Gastrocnemius medialis (tissue), 4 donors: Measurements from ENCODE around the gene LBHD1. TPM values are rescaled to one million over a fixed set of nuclear protein-coding genes. Genes with fewer than 3 reads are reported as not detected.
"Not testable (repeated sequence)": the region's sequence is repeated elsewhere in the genome, so short reads cannot be mapped to it uniquely, and the experiment has no call there.

Experiments used
- ATAC-seq, 2 donors: fragments of 150-250 bp; one replicate each; pipeline ENCODE4 v1.9.1; 2016
- DNase-seq, 2 donors: peaks; one replicate each; pipeline ENCODE4 v3.0.0-alpha.2; 2019
- H3K27ac ChIP-seq, 4 donors: fragments of 200-600 bp; sonication (generic); 1 replicate in 1 of 4; 2 replicates in 3 of 4; pipeline ENCODE4 v1.5.1; 2016 to 2018; ENCODE audit warnings: mild to moderate bottlenecking in 2 of 4, moderate library complexity in 1 of 4
- H3K27me3 ChIP-seq, 3 donors: fragments of 200-600 bp; sonication (generic) in 2 of 3; 1 replicate in 1 of 3; 2 replicates in 2 of 3; pipeline versions ENCODE4 v1.5.1 to v1.6.0; 2016 to 2019; ENCODE audit warnings: mild to moderate bottlenecking in 1 of 3, moderate library complexity in 1 of 3
- H3K36me3 ChIP-seq, 2 donors: fragments of 200-600 bp; sonication (generic) in 1 of 2; one replicate each; pipeline ENCODE4 v1.5.1; 2017 to 2018
- H3K4me1 ChIP-seq, 2 donors: fragments of 200-600 bp; sonication (generic) in 1 of 2; one replicate each; pipeline ENCODE4 v1.5.1; 2016 to 2017; ENCODE audit warnings: mild to moderate bottlenecking in 2 of 2
- H3K4me3 ChIP-seq, 4 donors: fragments of 200-600 bp; sonication (generic) in 3 of 4; 1 replicate in 1 of 4; 2 replicates in 3 of 4; pipeline ENCODE4 v1.5.1; 2016 to 2019; ENCODE audit warnings: mild to moderate bottlenecking in 2 of 4
- H3K9me3 ChIP-seq, 3 donors: fragments of 200-600 bp; sonication (generic) in 2 of 3; 1 replicate in 1 of 3; 2 replicates in 2 of 3; pipeline ENCODE4 v1.5.1; 2016 to 2019
- CTCF ChIP-seq, 5 experiments: fragments of 450-650 bp in 3 of 5; fragments of 200-600 bp in 2 of 5; sonication (generic) in 2 of 5; IDR thresholded peaks in 4 of 5; conservative IDR thresholded peaks in 1 of 5; 1 replicate in 4 of 5; 2 replicates in 1 of 5; pipeline ENCODE4 v1.5.1; 2016 to 2019; ENCODE audit warnings: antibody characterized with exemption in 5 of 5, mild to moderate bottlenecking in 3 of 5, moderate library complexity in 3 of 5
- POLR2A ChIP-seq, 2 donors: fragments of 450-650 bp; IDR thresholded peaks; one replicate each; pipeline ENCODE4 v1.6.1; 2017; ENCODE audit warnings: antibody characterized with exemption in 2 of 2, mild to moderate bottlenecking in 2 of 2, moderate library complexity in 2 of 2
- in situ Hi-C, 4 donors: fragments of 200-750 bp; cut with MboI; loops; one replicate each; pipeline versions ENCODE4 v1.15.0 to v1.8.0; 2017; ENCODE audit warnings: low sequenced_read_pairs in 4 of 4
- intact Hi-C: fragments of 100-400 bp; cut with DNase I; formaldehyde crosslinking; loops from one replicate; pipeline ENCODE4 v1.15.1; 2023; ENCODE audit warnings: low total_unique reads
- total RNA-seq, 4 donors: library from RNA; depleted of rRNA; stranded (reverse); fragments of >200 nt; gene quantifications; one replicate each; pipeline versions ENCODE4 v1.1.0 to v1.2.3, GENCODE V29; 2016

The LBHD1 gene
- total RNA-seq, 4 donors from 2014 or later: 0.82 to 2.1 (median 1.1) TPM

GRCh38 chr11:62707277-62707861 is 35.3 kb upstream of the LBHD1 start, which contains the start of the genes BSCL2 and GNG3:
Gene BSCL2 (minus strand): TSS chr11:62707424. CDS start chr11:62707195, 229 bp downstream.
Gene GNG3 (plus strand): TSS chr11:62707676. CDS start chr11:62708296, 620 bp downstream.
- Histone ChIP-seq H3K4me3 (peak within 1 kb of the TSS; percentile 79 to 93 (median 87)), H3K4me1 (peaks cover 34% of the 10 kb centered on the region in 2 donors), H3K9me3 (no peaks in the 10 kb centered on the region), H3K27ac (peak within 1 kb of the TSS; percentile 94 to 97 (median 96)), H3K27me3 (no peaks in the 10 kb centered on the region), H3K36me3 (peaks cover 0 to 17% of the 10 kb centered on the region in 2 donors)
- TF ChIP-seq POLR2A (IDR thresholded peaks at IDR 0.05) (no peak), CTCF (IDR thresholded peaks at IDR 0.05 in 4 of 5, conservative IDR thresholded peaks at IDR 0.05 in 1 of 5) (no peak)
- DNase-seq (no peak), ATAC-seq (no peak)
- in situ Hi-C loops (loop anchor here in 1 of 4 donors (25.0 kb wide), 1 partner anchor 95 kb away; the partner anchor contains the start of genes B3GAT3, EML3, MTA2 and ROM1), intact Hi-C loops (loop anchor here (5.0 kb wide), 2 partner anchors 105 to 135 kb away; partner anchors contain the start of gene MTA2)

GRCh38 chr11:62706850-62707247 is 34.8 kb upstream of the LBHD1 start:
- Histone ChIP-seq H3K9me3 (no peaks in the 10 kb centered on the region), H3K27me3 (no peaks in the 10 kb centered on the region), H3K4me1 (peaks cover 34% of the 10 kb centered on the region in 2 donors), H3K27ac (peak overlapping the region; percentile 84 to 94 (median 89)), H3K4me3 (peak overlapping the region; percentile 79 to 93 (median 87)), H3K36me3 (peaks cover 0 to 19% of the 10 kb centered on the region in 2 donors)
- no peak for DNase-seq
- no peak for ATAC-seq
- in situ Hi-C loops: loop anchor here in 1 of 4 donors (25.0 kb wide), 1 partner anchor 95 kb away; the partner anchor contains the start of genes B3GAT3, EML3, MTA2 and ROM1
- intact Hi-C loops: loop anchor here (5.0 kb wide), 2 partner anchors 105 to 135 kb away; partner anchors contain the start of gene MTA2
- no peak for TF ChIP-seq POLR2A (IDR thresholded peaks at IDR 0.05)
- no peak for TF ChIP-seq CTCF (IDR thresholded peaks at IDR 0.05 in 4 of 5, conservative IDR thresholded peaks at IDR 0.05 in 1 of 5)

- Histone ChIP-seq H3K36me3 (peaks cover 0 to 24% of the 10 kb centered on the region in 2 donors), H3K4me3 (peak overlapping the region; percentile 79 to 93 (median 87)), H3K9me3 (no peaks in the 10 kb centered on the region), H3K27me3 (no peaks in the 10 kb centered on the region), H3K4me1 (peaks cover 34% of the 10 kb centered on the region in 2 donors), H3K27ac (peak overlapping the region; percentile 84 to 94 (median 89))
- peak; percentile 86 to 93 for DNase-seq
- in situ Hi-C loops: loop anchor here in 1 of 4 donors (25.0 kb wide), 1 partner anchor 94 kb away; the partner anchor contains the start of genes B3GAT3, EML3, MTA2 and ROM1
- ATAC-seq: peak; percentile 65 to 80
- TF ChIP-seq CTCF (IDR thresholded peaks at IDR 0.05 in 4 of 5, conservative IDR thresholded peaks at IDR 0.05 in 1 of 5) (no peak), POLR2A (IDR thresholded peaks at IDR 0.05) (peak; percentile 53 to 67)
- intact Hi-C loops: loop anchor here (5.0 kb wide), 2 partner anchors 104 to 136 kb away; partner anchors contain the start of gene MTA2
Measured at GRCh38 chr11:62705880-62706849, 34.1 kb upstream of the LBHD1 start.

- no peaks in the 10 kb centered on the region for H3K27me3 ChIP-seq
- H3K36me3 ChIP-seq: peaks cover 0 to 23% of the 10 kb centered on the region in 2 donors
- H3K4me3 ChIP-seq: peak overlapping the region; percentile 79 to 93 (median 87)
- DNase-seq (no peak), ATAC-seq (no peak)
- intact Hi-C loops (loop anchor here (5.0 kb wide), 2 partner anchors 103 to 137 kb away; partner anchors contain the start of gene MTA2), in situ Hi-C loops (loop anchor here in 1 of 4 donors (25.0 kb wide), 1 partner anchor 93 kb away; the partner anchor contains the start of genes B3GAT3, EML3, MTA2 and ROM1)
- H3K4me1 ChIP-seq: peaks cover 29 to 34% of the 10 kb centered on the region in 2 donors
- H3K9me3 ChIP-seq: no peaks in the 10 kb centered on the region
- TF ChIP-seq POLR2A (IDR thresholded peaks at IDR 0.05) (no peak), CTCF (IDR thresholded peaks at IDR 0.05 in 4 of 5, conservative IDR thresholded peaks at IDR 0.05 in 1 of 5) (no peak)
- H3K27ac ChIP-seq: peak overlapping the region; percentile 84 to 94 (median 89)
Measured at GRCh38 chr11:62705413-62705812, 33.3 kb upstream of the LBHD1 start.

GRCh38 chr11:62703921-62704320 is 31.9 kb upstream of the LBHD1 start:
- H3K4me3 ChIP-seq, DNase-seq, H3K27me3 ChIP-seq, H3K9me3 ChIP-seq, intact Hi-C loops, ATAC-seq: not testable (repeated sequence)
- peak overlapping the region in 1 of 4 donors; percentile 94 for H3K27ac ChIP-seq
- in situ Hi-C loops: loop anchor here in 1 of 4 donors (25.0 kb wide), 1 partner anchor 92 kb away; the partner anchor contains the start of genes B3GAT3, EML3, MTA2 and ROM1
- peaks cover 0 to 28% of the 10 kb centered on the region in 2 donors for H3K36me3 ChIP-seq
- peaks cover 23 to 26% of the 10 kb centered on the region in 2 donors for H3K4me1 ChIP-seq
